Astrocyte of the cerebellum (primary cell): Measurements from ENCODE around the gene HMCN1.

Source experiments
- DNase-seq: peaks from one replicate; pipeline ENCODE4 v3.0.0-alpha.2; 2011; ENCODE audit warnings: low read depth
- H3K4me3 ChIP-seq: 2 replicates; pipeline ENCODE4 v1.5.1; 2011; ENCODE audit warnings: mild to moderate bottlenecking, low read depth, low read length, moderate library complexity
- in situ Hi-C: cut with HindIII; loops from 2 replicates; pipeline ENCODE4 v1.10.0; 2017; ENCODE audit warnings: low sequenced_read_pairs
- TF ChIP-seq, protein P1 (sequence below): IDR thresholded peaks from 2 replicates; pipeline ENCODE4 v1.5.1; 2012; ENCODE audit warnings: low read length, low read depth, moderate library complexity, mild to moderate bottlenecking; ENCODE audit errors: missing control alignments

The HMCN1 gene

DNA sequence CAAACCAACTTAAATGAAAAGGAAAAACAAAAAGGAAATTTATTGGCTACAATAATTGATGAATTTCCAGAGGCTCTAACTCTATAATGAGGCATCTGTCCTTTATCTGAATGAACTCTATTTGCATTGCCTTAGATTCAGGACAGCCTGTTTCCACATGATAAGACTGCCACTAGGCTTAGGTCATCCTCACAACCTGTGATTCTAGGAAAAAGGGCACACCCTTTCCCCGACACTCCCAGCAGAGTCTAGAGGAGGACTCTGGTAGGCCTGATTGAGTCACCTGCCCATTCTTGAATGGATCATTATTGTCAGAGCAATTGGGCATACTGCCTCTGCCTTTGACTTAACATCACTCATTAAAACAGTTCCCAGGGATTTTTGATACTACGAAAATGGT is 378.1 kb downstream of the HMCN1 start:
- no peak for DNase-seq
- H3K4me3 ChIP-seq: no peak overlapping the region
- TF ChIP-seq, protein P1, sequence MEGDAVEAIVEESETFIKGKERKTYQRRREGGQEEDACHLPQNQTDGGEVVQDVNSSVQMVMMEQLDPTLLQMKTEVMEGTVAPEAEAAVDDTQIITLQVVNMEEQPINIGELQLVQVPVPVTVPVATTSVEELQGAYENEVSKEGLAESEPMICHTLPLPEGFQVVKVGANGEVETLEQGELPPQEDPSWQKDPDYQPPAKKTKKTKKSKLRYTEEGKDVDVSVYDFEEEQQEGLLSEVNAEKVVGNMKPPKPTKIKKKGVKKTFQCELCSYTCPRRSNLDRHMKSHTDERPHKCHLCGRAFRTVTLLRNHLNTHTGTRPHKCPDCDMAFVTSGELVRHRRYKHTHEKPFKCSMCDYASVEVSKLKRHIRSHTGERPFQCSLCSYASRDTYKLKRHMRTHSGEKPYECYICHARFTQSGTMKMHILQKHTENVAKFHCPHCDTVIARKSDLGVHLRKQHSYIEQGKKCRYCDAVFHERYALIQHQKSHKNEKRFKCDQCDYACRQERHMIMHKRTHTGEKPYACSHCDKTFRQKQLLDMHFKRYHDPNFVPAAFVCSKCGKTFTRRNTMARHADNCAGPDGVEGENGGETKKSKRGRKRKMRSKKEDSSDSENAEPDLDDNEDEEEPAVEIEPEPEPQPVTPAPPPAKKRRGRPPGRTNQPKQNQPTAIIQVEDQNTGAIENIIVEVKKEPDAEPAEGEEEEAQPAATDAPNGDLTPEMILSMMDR: no peak
- in situ Hi-C loops: no loop called here

DNA sequence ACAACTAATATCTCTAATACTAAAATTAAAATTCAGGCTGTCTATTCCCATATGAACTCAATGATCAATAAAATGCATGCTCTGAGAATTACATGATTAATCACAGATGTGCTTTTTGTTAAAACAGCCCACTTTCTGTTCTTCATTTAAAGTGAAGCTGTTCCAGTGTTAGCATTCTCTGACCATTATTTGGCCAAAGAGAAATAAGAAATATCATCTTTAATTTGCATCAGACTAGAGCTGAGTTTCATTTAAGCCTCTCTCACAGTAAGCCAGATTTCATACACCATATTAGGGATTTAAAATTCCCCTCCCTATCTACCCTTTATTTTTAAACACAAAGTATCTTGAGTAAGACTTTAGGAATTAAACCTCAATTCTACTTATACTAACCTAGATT is 379.3 kb downstream of the HMCN1 start:
- TF ChIP-seq, protein P1: no peak
- in situ Hi-C loops: no loop called here
- DNase-seq: no peak
- H3K4me3 ChIP-seq: no peak overlapping the region

DNA sequence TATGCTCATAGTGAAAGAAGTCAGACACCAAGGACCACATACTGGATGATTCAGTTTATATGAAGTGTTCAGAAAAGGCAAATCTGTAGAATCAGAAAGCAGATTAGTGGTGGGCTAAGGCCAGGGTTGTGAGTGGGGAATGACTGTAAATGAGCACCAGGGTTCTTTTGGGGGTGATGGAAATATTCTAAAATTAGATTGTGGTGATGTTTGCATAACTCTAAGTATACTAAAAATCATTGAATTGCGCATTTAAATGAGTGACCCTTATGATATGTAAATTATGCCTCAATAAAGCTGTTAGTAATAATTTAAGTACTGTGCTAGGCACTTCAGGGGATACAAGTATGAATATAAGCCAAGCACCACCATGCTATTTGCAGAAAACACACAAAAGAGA is 384.5 kb downstream of the HMCN1 start:
- in situ Hi-C loops: no loop called here
- TF ChIP-seq, protein P1: no peak
- DNase-seq: no peak
- H3K4me3 ChIP-seq: no peak overlapping the region

DNA sequence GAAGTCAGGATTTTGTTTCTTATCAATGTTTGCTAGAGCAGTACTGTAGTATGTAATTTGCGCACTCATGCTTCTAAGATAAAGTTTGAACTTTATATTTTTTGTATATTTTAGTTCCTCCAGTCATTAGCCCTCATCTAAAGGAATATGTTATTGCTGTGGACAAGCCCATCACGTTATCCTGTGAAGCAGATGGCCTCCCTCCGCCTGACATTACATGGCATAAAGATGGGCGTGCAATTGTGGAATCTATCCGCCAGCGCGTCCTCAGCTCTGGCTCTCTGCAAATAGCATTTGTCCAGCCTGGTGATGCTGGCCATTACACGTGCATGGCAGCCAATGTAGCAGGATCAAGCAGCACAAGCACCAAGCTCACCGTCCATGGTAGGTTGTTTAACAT is 388.6 kb downstream of the HMCN1 start:
- TF ChIP-seq, protein P1: no peak
- H3K4me3 ChIP-seq: no peak overlapping the region
- in situ Hi-C loops: no loop called here
- DNase-seq: no peak

DNA sequence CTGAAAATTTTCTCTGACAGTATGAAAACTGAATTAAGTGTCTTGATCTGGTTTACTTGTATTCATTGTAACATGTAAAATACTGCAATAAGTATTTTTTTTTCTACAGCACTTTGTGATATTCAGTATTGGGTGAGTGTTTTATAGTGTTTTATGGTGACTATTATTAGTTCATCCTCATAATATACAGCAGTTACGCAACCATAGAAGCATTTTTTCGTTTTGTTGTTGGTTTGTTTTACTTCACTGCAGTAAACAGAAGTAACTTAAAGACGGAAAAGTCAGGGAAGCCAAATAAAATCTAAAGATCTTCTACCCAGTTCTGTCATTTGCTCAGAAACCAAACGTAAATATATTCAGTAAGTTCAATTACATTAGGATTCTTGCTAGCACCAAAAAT is 390.8 kb downstream of the HMCN1 start:
- in situ Hi-C loops: no loop called here
- TF ChIP-seq, protein P1: no peak
- no peak for DNase-seq
- no peak overlapping the region for H3K4me3 ChIP-seq

DNA sequence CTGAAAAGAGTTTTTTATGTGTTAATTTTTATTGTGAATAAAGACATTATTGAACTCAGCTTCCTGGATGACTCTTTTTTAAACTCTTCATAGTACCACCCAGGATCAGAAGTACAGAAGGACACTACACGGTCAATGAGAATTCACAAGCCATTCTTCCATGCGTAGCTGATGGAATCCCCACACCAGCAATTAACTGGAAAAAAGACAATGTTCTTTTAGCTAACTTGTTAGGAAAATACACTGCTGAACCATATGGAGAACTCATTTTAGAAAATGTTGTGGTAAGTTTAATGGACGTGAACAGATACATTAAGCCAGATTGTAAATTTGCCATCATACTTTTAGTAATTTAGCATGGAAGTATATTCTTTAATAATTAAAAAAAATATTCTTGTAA is 391.3 kb downstream of the HMCN1 start:
- in situ Hi-C loops: no loop called here
- no peak overlapping the region for H3K4me3 ChIP-seq
- TF ChIP-seq, protein P1: no peak
- DNase-seq: no peak

DNA sequence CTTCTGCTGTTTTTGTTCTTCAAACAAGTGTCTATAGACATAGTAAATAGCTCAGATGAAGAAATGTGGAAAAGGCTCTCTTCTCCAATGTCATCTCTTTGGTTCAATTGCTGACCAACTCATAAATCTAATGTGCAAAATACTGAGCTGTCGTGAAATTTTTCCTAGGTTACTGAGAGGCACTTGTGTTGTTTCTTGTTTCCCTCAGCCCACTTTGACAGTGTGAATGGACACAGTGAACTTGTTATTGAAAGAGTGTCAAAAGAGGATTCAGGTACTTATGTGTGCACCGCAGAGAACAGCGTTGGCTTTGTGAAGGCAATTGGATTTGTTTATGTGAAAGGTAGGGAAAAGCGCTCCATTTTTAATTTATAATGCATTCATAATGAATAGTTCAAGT is 395.6 kb downstream of the HMCN1 start:
- H3K4me3 ChIP-seq: no peak overlapping the region
- TF ChIP-seq, protein P1: no peak
- in situ Hi-C loops: no loop called here
- DNase-seq: no peak
